Measurements from ENCODE around the gene UBTF. TPM values are rescaled to one million over a fixed set of nuclear protein-coding genes. Genes with fewer than 3 reads are reported as not detected.

UBTF gene
- 102 and 106 TPM in 2 replicates for total RNA-seq (2021; fragmentation: NEBNext Ultra II Directional; extraction: Animal tissue kit (Norgen Biotek cat#: 25700))
- polyA plus RNA-seq (2011; rRNA removed), result 14.7 and 18.0 TPM in 2 replicates
- 31.4 TPM for polyA plus RNA-seq (2011; cell fraction: cytosol; rRNA removed)
- 55.2 TPM for polyA plus RNA-seq (2011; cell fraction: nucleus; rRNA removed)
- polyA plus RNA-seq (2012, experiment 1 of 2), result 66.1 to 73.3 TPM (median 70.8 TPM) in 4 replicates
- 36.4 TPM for polyA plus RNA-seq (2012, experiment 2 of 2)
- polyA plus RNA-seq (2013, experiment 1 of 2), result 64.9 TPM
- 63.5 TPM for polyA plus RNA-seq (2013, experiment 2 of 2)
- 24.9 and 28.4 TPM in 2 replicates for polyA minus RNA-seq (2011; rRNA and poly(A)+ RNA removed)
- 30.1 TPM for polyA minus RNA-seq (2011; cell fraction: cytosol; rRNA and poly(A)+ RNA removed)
- 42.4 TPM for polyA minus RNA-seq (2011; cell fraction: nucleus; rRNA and poly(A)+ RNA removed)
- long read RNA-seq, experiment 1, partial matches to known transcripts, result 22 of 46 reads
- long read RNA-seq, experiment 1, other reads (novel, unspliced or antisense), result 23 of 46 reads
- long read RNA-seq, experiment 2, partial matches to known transcripts, result 2 of 3 reads
- long read RNA-seq, experiment 2, other reads (novel, unspliced or antisense), result 0 of 3 reads

GRCh38 chr17:44219616-44220212, at the start of gene UBTF:
TSS of gene UBTF (minus strand) at chr17:44219675. CDS start at chr17:44218229, 1,446 bp downstream.
- Histone ChIP-seq H3K23me2 (ENCODE audit: low read depth, low read length) (peaks cover 21% of the 10 kb centered on the region), H3K14ac (ENCODE audit: insufficient read length) (no peak within 1 kb of the TSS), H3K4me2 (ENCODE audit: insufficient read depth in 1 of 2, low read depth in 2 of 2, low read length in 2 of 2) (peak within 1 kb of the TSS; percentile 87 to 97), H3K79me2 (ENCODE audit: control insufficient read depth in 1 of 2, insufficient read depth in 2 of 2, low read length in 2 of 2) (peaks cover 11 to 23% of the 10 kb centered on the region in 2 experiments), H2AFZ (ENCODE audit: low read length) (no peak within 1 kb of the TSS), H3K9me3 (ENCODE audit: insufficient read depth in 2 of 2, low read depth in 1 of 2, low read length in 1 of 2) (no peaks in the 10 kb centered on the region), H4K20me1 (replicated peaks in 1 of 2; ENCODE audit: control insufficient read depth in 1 of 2, insufficient read depth in 2 of 2, low read length in 2 of 2) (peaks cover 0 to 7% of the 10 kb centered on the region in 2 experiments), H2BK120ac (replicated peaks; ENCODE audit: low read depth, low read length) (no peak within 1 kb of the TSS), H3K4me3 (ENCODE audit: extremely low read depth in 1 of 4, insufficient read depth in 2 of 4, low read depth in 3 of 4, low read length in 4 of 4) (peak within 1 kb of the TSS; percentile 79 to 100 (median 88)), H2AK5ac (ENCODE audit: low read depth, low read length) (0 out of 2 replicates have a peak within 1 kb of the TSS, but pooled peaks have one; percentile 30), H3K23ac (ENCODE audit: insufficient read length) (no peak within 1 kb of the TSS), H3K27me3 (replicated peaks in 1 of 4; ENCODE audit: control insufficient read depth in 3 of 4, extremely low read depth in 1 of 4, insufficient read depth in 3 of 4, low read length in 3 of 4) (no peaks in the 10 kb centered on the region), H3K56ac (replicated peaks; ENCODE audit: insufficient read length, low read depth, low read length) (peak within 1 kb of the TSS; percentile 97), H2BK20ac (ENCODE audit: low read length) (no peak within 1 kb of the TSS), H3K18ac (ENCODE audit: extremely low read depth, low read length) (peak within 1 kb of the TSS; percentile 97), H2BK12ac (ENCODE audit: low read depth, low read length) (no peak within 1 kb of the TSS), H2BK15ac (ENCODE audit: low read length) (peak within 1 kb of the TSS; percentile 61; the same call in 1 of the 2 replicates), H3K9ac (replicated peaks in 1 of 4; ENCODE audit: extremely low read depth in 1 of 4, low read depth in 3 of 4, low read length in 3 of 4) (peak within 1 kb of the TSS; percentile 67 to 96 (median 93)), H4K91ac (replicated peaks; ENCODE audit: insufficient read length, low read length) (peak within 1 kb of the TSS; percentile 90), H3K79me1 (ENCODE audit: low read depth, low read length) (peaks cover 9% of the 10 kb centered on the region), H4K5ac (ENCODE audit: insufficient read length, low read depth, low read length) (peak within 1 kb of the TSS; percentile 85), H2BK5ac (ENCODE audit: low read depth, low read length) (peak within 1 kb of the TSS; percentile 90; the same call in 1 of the 2 replicates), H3K36me3 (ENCODE audit: control insufficient read depth in 2 of 4, insufficient read depth in 4 of 4, low read length in 3 of 4) (peaks cover 18 to 25% (median 21%) of the 10 kb centered on the region in 4 experiments; a peak in 7 of 8 replicates), H4K8ac (ENCODE audit: extremely low read depth, insufficient read depth, low read length) (peak within 1 kb of the TSS; percentile 99), H3K4ac (replicated peaks; ENCODE audit: insufficient read length, low read depth, low read length) (no peak within 1 kb of the TSS), H3K4me1 (replicated peaks in 1 of 4; ENCODE audit: control insufficient read depth in 3 of 4, insufficient read depth in 4 of 4, low read length in 3 of 4) (peaks cover 4 to 21% (median 5%) of the 10 kb centered on the region in 4 experiments; a peak in 6 of 7 replicates), H3K27ac (ENCODE audit: low read depth, low read length) (peak within 1 kb of the TSS; percentile 92)
- POLR2A ChIA-PET (ENCODE audit: partially characterized antibody), result interaction anchor here (0.8 to 4.9 kb wide), 21 partner anchors 10 to 143 kb away, joined by 3 to 58 read pairs (median 4); partner anchors contain the start of genes RUNDC3A and SLC25A39
- DNase-seq (ENCODE audit: low read depth in 1 of 2, low spot score in 2 of 2) (peak in 1 of 2 experiments; percentile 75), FAIRE-seq (no peak)
- no peak for TF ChIP-seq TEAD4 (IDR thresholded peaks at IDR 0.05; ENCODE audit: low read depth, low read length)
- TF ChIP-seq TBP (IDR thresholded peaks at IDR 0.05; ENCODE audit: low read depth, low read length), result peak; percentile 4; the same call in 1 of the 2 replicates
- TF ChIP-seq TAF7 (optimal IDR thresholded peaks at IDR 0.05; ENCODE audit: borderline replicate concordance, low read depth, low read length), result peak; percentile 23
- peak in 2 of 3 experiments; percentile 0 to 8; a peak in 1 of 4 replicates for TF ChIP-seq CTCF (IDR thresholded peaks at IDR 0.05; ENCODE audit: control extremely low read depth in 1 of 3, insufficient read depth in 1 of 3, low read depth in 1 of 3, low read length in 3 of 3)
- CTCF ChIA-PET (ENCODE audit: partially characterized antibody), result interaction anchor here (1.0 to 1.9 kb wide), 4 partner anchors 9 to 112 kb away, joined by 3 to 6 read pairs (median 4); partner anchors contain the start of gene RUNDC3A
- WGBS, 2 experiments (ENCODE audit: extremely low coverage in 1 of 2, insufficient coverage in 1 of 2, insufficient read length in 1 of 2, insufficient replicate concordance in 2 of 2, low coverage in 1 of 2, low lambda C conversion rate in 2 of 2, missing lambda C conversion rate in 1 of 2), result no CpG with 5 or more reads among the region's 76 CpGs
